ENCODE measurements around the gene TEDDM1.

TEDDM1 gene

GRCh38 chr1:182406012-182406411 is 5.5 kb upstream of the TEDDM1 start:
- DNase-seq: no peak

- DNase-seq: no peak
Observed at GRCh38 chr1:182405578-182405977, 5.1 kb upstream of the TEDDM1 start.

GRCh38 chr1:182404781-182405180 is 4.3 kb upstream of the TEDDM1 start:
- DNase-seq: no peak

- no peak for DNase-seq
Observed at GRCh38 chr1:182397653-182398393, 2.6 kb downstream of the TEDDM1 start.

- DNase-seq: no peak
Observed at GRCh38 chr1:182395906-182396305, 4.6 kb downstream of the TEDDM1 start.

GRCh38 chr1:182394055-182394775 is 6.3 kb downstream of the TEDDM1 start:
- no peak for DNase-seq

- peak in 1 of 2 donors; percentile 9 for DNase-seq
Observed at GRCh38 chr1:182392050-182393028, 8.1 kb downstream of the TEDDM1 start.

- peak; percentile 48 to 53 for DNase-seq
Observed at GRCh38 chr1:182391362-182392049, 9.0 kb downstream of the TEDDM1 start, which contains the start of gene GLUL. GLUL (minus strand) TSS chr1:182391790; CDS start chr1:182388737, 3,053 bp downstream.

GRCh38 chr1:182391028-182391361 is 9.5 kb downstream of the TEDDM1 start:
- DNase-seq: no peak

- DNase-seq: no peak
Observed at GRCh38 chr1:182389619-182390047, 10.8 kb downstream of the TEDDM1 start.

- no peak for DNase-seq
Observed at GRCh38 chr1:182388392-182389134, 11.9 kb downstream of the TEDDM1 start.

- DNase-seq: no peak
Observed at GRCh38 chr1:182387566-182387965, 12.9 kb downstream of the TEDDM1 start.

GRCh38 chr1:182386980-182387379 is 13.5 kb downstream of the TEDDM1 start:
- DNase-seq: no peak

GRCh38 chr1:182385885-182386853 is 14.3 kb downstream of the TEDDM1 start:
- DNase-seq: no peak

GRCh38 chr1:182384387-182384960 is 16.0 kb downstream of the TEDDM1 start:
- no peak for DNase-seq

GRCh38 chr1:182383934-182384333 is 16.5 kb downstream of the TEDDM1 start:
- DNase-seq: no peak

- DNase-seq: no peak
Observed at GRCh38 chr1:182383037-182383661, 17.3 kb downstream of the TEDDM1 start.

- DNase-seq: no peak
Observed at GRCh38 chr1:182381962-182382819, 18.3 kb downstream of the TEDDM1 start.

GRCh38 chr1:182380199-182380598 is 20.3 kb downstream of the TEDDM1 start:
- DNase-seq: no peak
